ENCODE results near the gene SLC35B1.

GRCh38 chr17:49728425-49728824, 20.7 kb upstream of the SLC35B1 start:
- TF ChIP-seq CTCF (conservative IDR thresholded peaks at IDR 0.05; ENCODE audit: low read length) = no peak
- no peak for TF ChIP-seq EZH2phosphoT487 (IDR thresholded peaks at IDR 0.05; ENCODE audit: borderline replicate concordance, low read depth, low read length)

Measured in OCI-LY7 (cell line).